HL-60 (cell line): ENCODE results near the gene BLM.
"Not testable (repeated sequence)": the region's sequence is repeated elsewhere in the genome, so short reads cannot be mapped to it uniquely, and the experiment has no call there.

Source experiments
- POLR2AphosphoS5 ChIP-seq: IDR thresholded peaks from 2 replicates; pipeline ENCODE4 v1.6.1; 2012; ENCODE audit warnings: low read depth
- TF ChIP-seq, protein P1 (sequence below): IDR thresholded peaks from one replicate; pipeline ENCODE4 v1.5.1; 2011; ENCODE audit warnings: low read length, control low read depth, inconsistent platforms; ENCODE audit not compliant: insufficient read depth

DNA sequence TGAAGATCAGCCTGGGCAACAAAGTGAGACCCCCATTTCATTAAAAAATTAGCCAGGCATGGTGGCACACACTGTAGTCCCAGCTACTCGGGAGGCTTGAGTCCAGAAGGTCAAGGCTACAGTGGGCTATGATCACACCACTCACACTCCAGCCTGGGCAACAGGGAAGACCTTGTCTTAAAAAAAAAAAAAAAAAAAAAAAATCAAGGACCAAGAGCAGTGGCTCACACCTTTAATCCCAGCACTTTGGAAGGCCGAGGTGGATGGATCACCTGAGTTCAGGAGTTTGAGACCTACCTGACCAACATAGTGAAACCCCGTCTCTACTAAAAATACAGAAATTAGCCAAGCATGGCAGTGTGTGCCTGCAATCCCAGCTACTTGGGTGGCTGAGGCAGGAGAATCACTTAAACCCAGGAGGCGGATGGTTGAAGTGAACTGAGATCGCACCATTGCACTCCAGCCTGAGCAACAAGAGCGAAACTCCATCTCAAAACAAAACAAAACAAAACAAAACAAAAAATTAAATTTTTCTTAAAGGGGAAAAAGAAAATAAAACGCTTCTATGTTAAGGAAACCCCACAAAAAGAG is 49.3 kb upstream of the BLM start:
- TF ChIP-seq, protein P1, sequence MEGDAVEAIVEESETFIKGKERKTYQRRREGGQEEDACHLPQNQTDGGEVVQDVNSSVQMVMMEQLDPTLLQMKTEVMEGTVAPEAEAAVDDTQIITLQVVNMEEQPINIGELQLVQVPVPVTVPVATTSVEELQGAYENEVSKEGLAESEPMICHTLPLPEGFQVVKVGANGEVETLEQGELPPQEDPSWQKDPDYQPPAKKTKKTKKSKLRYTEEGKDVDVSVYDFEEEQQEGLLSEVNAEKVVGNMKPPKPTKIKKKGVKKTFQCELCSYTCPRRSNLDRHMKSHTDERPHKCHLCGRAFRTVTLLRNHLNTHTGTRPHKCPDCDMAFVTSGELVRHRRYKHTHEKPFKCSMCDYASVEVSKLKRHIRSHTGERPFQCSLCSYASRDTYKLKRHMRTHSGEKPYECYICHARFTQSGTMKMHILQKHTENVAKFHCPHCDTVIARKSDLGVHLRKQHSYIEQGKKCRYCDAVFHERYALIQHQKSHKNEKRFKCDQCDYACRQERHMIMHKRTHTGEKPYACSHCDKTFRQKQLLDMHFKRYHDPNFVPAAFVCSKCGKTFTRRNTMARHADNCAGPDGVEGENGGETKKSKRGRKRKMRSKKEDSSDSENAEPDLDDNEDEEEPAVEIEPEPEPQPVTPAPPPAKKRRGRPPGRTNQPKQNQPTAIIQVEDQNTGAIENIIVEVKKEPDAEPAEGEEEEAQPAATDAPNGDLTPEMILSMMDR: not testable (repeated sequence)
- not testable (repeated sequence) for TF ChIP-seq POLR2AphosphoS5
